ENCODE results near the gene ABO. TPM values are rescaled to one million over a fixed set of nuclear protein-coding genes. Genes with fewer than 3 reads are reported as not detected.

The ABO gene
- total and polyA plus RNA-seq, 10 of the 15 experiments (the other 5 are each of a cell fraction or from before 2014, with no cell fraction given), result 0.10 TPM; not detected in 9

- Histone ChIP-seq H3K27me3 (replicated peaks in 1 of 2; ENCODE audit: control insufficient read depth in 2 of 2, insufficient read depth in 2 of 2, low read length in 1 of 2) (peaks cover 0 to 2% of the 10 kb centered on the region in 2 experiments; a peak in 2 of 4 replicates), H3K4me1 (ENCODE audit: control insufficient read depth, insufficient read depth, low read length) (no peaks in the 10 kb centered on the region), H3K79me2 (ENCODE audit: control insufficient read depth, insufficient read depth, low read length) (no peaks in the 10 kb centered on the region), H3K36me3 (ENCODE audit: control insufficient read depth in 2 of 2, insufficient read depth in 2 of 2, low read length in 1 of 2) (no peaks in the 10 kb centered on the region), H3K9me3 (replicated peaks; ENCODE audit: control insufficient read depth, insufficient read depth, low read length) (no peaks in the 10 kb centered on the region), H2AFZ (ENCODE audit: control insufficient read depth, low read depth, low read length) (no peak overlapping the region), H3K27ac (ENCODE audit: control insufficient read depth, insufficient read depth) (no peak overlapping the region), H3K4me3 (no peak overlapping the region), H3K4me2 (ENCODE audit: control insufficient read depth, insufficient read depth) (no peak overlapping the region), H4K20me1 (ENCODE audit: control insufficient read depth, insufficient read depth) (no peaks in the 10 kb centered on the region), H3K9ac (ENCODE audit: control insufficient read depth, insufficient read depth, low read length) (no peak overlapping the region)
- no peak for ATAC-seq
- ChIA-PET POLR2A (no interaction called here), CTCF (no interaction called here), RAD21 (ENCODE audit: unreplicated experiment) (no interaction called here), SMC1A (ENCODE audit: uncharacterized antibody, unreplicated experiment) (no interaction called here)
- BruUV-seq (replicated peaks), result no TSS peak
- intact Hi-C loops (cut with micrococcal nuclease; ENCODE audit: unreplicated experiment), result no loop called here
- no peak for DNase-seq (ENCODE audit: low read depth, low spot score)
- TF ChIP-seq MEF2B (IDR thresholded peaks at IDR 0.05; ENCODE audit: partially characterized antibody, poor library complexity, severe bottlenecking) (no peak), CBX5 (IDR thresholded peaks at IDR 0.05; ENCODE audit: low read depth) (no peak), ESRRA (IDR thresholded peaks at IDR 0.05; ENCODE audit: low read length) (no peak), BMI1 (IDR thresholded peaks at IDR 0.05; ENCODE audit: borderline replicate concordance) (no peak), ZZZ3 (IDR thresholded peaks at IDR 0.05; ENCODE audit: control insufficient read depth, insufficient read length, low read depth) (no peak), PML (IDR thresholded peaks at IDR 0.05; ENCODE audit: low read length) (no peak), HCFC1 (IDR thresholded peaks at IDR 0.05; ENCODE audit: low read length) (no peak), FOS (IDR thresholded peaks at IDR 0.05; ENCODE audit: borderline replicate concordance, extremely low read depth, insufficient read length) (no peak), NR2F1 (conservative IDR thresholded peaks at IDR 0.05) (no peak), GATAD2B (conservative IDR thresholded peaks at IDR 0.05; ENCODE audit: low read depth) (no peak)
- TF ChIP-seq, protein P1, sequence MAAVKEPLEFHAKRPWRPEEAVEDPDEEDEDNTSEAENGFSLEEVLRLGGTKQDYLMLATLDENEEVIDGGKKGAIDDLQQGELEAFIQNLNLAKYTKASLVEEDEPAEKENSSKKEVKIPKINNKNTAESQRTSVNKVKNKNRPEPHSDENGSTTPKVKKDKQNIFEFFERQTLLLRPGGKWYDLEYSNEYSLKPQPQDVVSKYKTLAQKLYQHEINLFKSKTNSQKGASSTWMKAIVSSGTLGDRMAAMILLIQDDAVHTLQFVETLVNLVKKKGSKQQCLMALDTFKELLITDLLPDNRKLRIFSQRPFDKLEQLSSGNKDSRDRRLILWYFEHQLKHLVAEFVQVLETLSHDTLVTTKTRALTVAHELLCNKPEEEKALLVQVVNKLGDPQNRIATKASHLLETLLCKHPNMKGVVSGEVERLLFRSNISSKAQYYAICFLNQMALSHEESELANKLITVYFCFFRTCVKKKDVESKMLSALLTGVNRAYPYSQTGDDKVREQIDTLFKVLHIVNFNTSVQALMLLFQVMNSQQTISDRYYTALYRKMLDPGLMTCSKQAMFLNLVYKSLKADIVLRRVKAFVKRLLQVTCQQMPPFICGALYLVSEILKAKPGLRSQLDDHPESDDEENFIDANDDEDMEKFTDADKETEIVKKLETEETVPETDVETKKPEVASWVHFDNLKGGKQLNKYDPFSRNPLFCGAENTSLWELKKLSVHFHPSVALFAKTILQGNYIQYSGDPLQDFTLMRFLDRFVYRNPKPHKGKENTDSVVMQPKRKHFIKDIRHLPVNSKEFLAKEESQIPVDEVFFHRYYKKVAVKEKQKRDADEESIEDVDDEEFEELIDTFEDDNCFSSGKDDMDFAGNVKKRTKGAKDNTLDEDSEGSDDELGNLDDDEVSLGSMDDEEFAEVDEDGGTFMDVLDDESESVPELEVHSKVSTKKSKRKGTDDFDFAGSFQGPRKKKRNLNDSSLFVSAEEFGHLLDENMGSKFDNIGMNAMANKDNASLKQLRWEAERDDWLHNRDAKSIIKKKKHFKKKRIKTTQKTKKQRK (IDR thresholded peaks at IDR 0.05; ENCODE audit: low read depth, low read length), result no peak
- TF ChIP-seq, protein P2, sequence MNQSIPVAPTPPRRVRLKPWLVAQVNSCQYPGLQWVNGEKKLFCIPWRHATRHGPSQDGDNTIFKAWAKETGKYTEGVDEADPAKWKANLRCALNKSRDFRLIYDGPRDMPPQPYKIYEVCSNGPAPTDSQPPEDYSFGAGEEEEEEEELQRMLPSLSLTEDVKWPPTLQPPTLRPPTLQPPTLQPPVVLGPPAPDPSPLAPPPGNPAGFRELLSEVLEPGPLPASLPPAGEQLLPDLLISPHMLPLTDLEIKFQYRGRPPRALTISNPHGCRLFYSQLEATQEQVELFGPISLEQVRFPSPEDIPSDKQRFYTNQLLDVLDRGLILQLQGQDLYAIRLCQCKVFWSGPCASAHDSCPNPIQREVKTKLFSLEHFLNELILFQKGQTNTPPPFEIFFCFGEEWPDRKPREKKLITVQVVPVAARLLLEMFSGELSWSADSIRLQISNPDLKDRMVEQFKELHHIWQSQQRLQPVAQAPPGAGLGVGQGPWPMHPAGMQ (IDR thresholded peaks at IDR 0.05; ENCODE audit: borderline replicate concordance), result no peak
- TF ChIP-seq, protein P3, sequence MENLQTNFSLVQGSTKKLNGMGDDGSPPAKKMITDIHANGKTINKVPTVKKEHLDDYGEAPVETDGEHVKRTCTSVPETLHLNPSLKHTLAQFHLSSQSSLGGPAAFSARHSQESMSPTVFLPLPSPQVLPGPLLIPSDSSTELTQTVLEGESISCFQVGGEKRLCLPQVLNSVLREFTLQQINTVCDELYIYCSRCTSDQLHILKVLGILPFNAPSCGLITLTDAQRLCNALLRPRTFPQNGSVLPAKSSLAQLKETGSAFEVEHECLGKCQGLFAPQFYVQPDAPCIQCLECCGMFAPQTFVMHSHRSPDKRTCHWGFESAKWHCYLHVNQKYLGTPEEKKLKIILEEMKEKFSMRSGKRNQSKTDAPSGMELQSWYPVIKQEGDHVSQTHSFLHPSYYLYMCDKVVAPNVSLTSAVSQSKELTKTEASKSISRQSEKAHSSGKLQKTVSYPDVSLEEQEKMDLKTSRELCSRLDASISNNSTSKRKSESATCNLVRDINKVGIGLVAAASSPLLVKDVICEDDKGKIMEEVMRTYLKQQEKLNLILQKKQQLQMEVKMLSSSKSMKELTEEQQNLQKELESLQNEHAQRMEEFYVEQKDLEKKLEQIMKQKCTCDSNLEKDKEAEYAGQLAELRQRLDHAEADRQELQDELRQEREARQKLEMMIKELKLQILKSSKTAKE (IDR thresholded peaks at IDR 0.05; ENCODE audit: low read depth, poor library complexity, severe bottlenecking), result no peak
- in situ Hi-C loops (cut with MboI), result no loop called here
- FAIRE-seq, result no peak
- WGBS (ENCODE audit: insufficient coverage, insufficient replicate concordance, low lambda C conversion rate, missing lambda C conversion rate), result 70% methylated on average over 33 of the region's 42 CpGs
These were observed 19.4 kb downstream of the ABO start for GRCh38 chr9:133255371-133256135.

All from GM12878 (cell line).